Skeletal muscle tissue (tissue), 4 donors: ENCODE results near the gene KMT5C. TPM values are rescaled to one million over a fixed set of nuclear protein-coding genes. Genes with fewer than 3 reads are reported as not detected.
"Not testable (repeated sequence)": the region's sequence is repeated elsewhere in the genome, so short reads cannot be mapped to it uniquely, and the experiment has no call there.

ENCODE experiments used
- H3K27ac ChIP-seq: one replicate; pipeline ENCODE4 v1.7.0; 2013; ENCODE audit warnings: mild to moderate bottlenecking, low read depth, low read length, inconsistent platforms
- H3K27me3 ChIP-seq, 3 donors: one replicate each; pipeline ENCODE4 v1.7.0; 2013; ENCODE audit warnings: low read length in 3 of 3; ENCODE audit not compliant: control insufficient read depth in 3 of 3, insufficient read depth in 3 of 3
- H3K36me3 ChIP-seq, 3 donors: one replicate each; pipeline ENCODE4 v1.7.0; 2013; ENCODE audit warnings: low read length in 3 of 3; ENCODE audit not compliant: control insufficient read depth in 3 of 3, insufficient read depth in 3 of 3
- H3K4me1 ChIP-seq, 3 donors: one replicate each; pipeline ENCODE4 v1.7.0; 2013; ENCODE audit warnings: low read length in 3 of 3, mild to moderate bottlenecking in 3 of 3; ENCODE audit not compliant: control insufficient read depth in 3 of 3, insufficient read depth in 3 of 3
- H3K4me3 ChIP-seq, 3 donors: one replicate each; pipeline ENCODE4 v1.7.0; 2013; ENCODE audit warnings: low read length in 3 of 3
- H3K9ac ChIP-seq, 3 donors: one replicate each; pipeline ENCODE4 v1.7.0; 2013; ENCODE audit warnings: low read length in 3 of 3, mild to moderate bottlenecking in 3 of 3, moderate library complexity in 2 of 3, low read depth in 1 of 3
- H3K9me3 ChIP-seq, 3 donors: one replicate each; pipeline ENCODE4 v1.7.0; 2013; ENCODE audit warnings: low read length in 3 of 3; ENCODE audit not compliant: control insufficient read depth in 3 of 3
- total RNA-seq: library from RNA; depleted of rRNA; stranded (reverse); fragments of >200 nt; gene quantifications from one replicate; pipeline ENCODE4 v1.2.3, GENCODE V29; 2014
- donor health status: Osteomylitis.

Gene KMT5C
- total RNA-seq, 1 donor from 2014 or later: 8.9 TPM

- H3K4me1 ChIP-seq, H3K27ac ChIP-seq, H3K36me3 ChIP-seq, H3K9ac ChIP-seq, H3K4me3 ChIP-seq, H3K9me3 ChIP-seq: not testable (repeated sequence)
- peaks cover 8 to 17% (median 11%) of the 10 kb centered on the region in 3 donors for H3K27me3 ChIP-seq
Measured at GRCh38 chr19:55329791-55330190, 9.9 kb upstream of the KMT5C start.

- Histone ChIP-seq H3K9ac (no peak overlapping the region), H3K4me1 (peaks cover 5 to 7% (median 6%) of the 10 kb centered on the region in 3 donors), H3K9me3 (no peaks in the 10 kb centered on the region), H3K4me3 (no peak overlapping the region), H3K27me3 (peaks cover 8 to 30% (median 19%) of the 10 kb centered on the region in 3 donors), H3K27ac (no peak overlapping the region), H3K36me3 (no peaks in the 10 kb centered on the region)
Measured at GRCh38 chr19:55333870-55334269, 5.8 kb upstream of the KMT5C start.

GRCh38 chr19:55336101-55336500 lies 3.6 kb upstream of the KMT5C start:
- Histone ChIP-seq H3K4me3 (no peak overlapping the region), H3K9ac (no peak overlapping the region), H3K36me3 (no peaks in the 10 kb centered on the region), H3K27ac (no peak overlapping the region), H3K27me3 (peaks cover 8 to 26% (median 19%) of the 10 kb centered on the region in 3 donors), H3K9me3 (no peaks in the 10 kb centered on the region), H3K4me1 (peaks cover 15 to 19% (median 18%) of the 10 kb centered on the region in 3 donors)

- peaks cover 0 to 14% (median 8%) of the 10 kb centered on the region in 3 donors for H3K27me3 ChIP-seq
- H3K9ac ChIP-seq: peak overlapping the region; percentile 88 to 96 (median 91)
- no peaks in the 10 kb centered on the region for H3K9me3 ChIP-seq
- H3K36me3 ChIP-seq: peaks cover 6 to 14% (median 8%) of the 10 kb centered on the region in 3 donors
- H3K4me1 ChIP-seq: peaks cover 20 to 25% (median 23%) of the 10 kb centered on the region in 3 donors
- H3K27ac ChIP-seq: peak overlapping the region; percentile 98
- peak overlapping the region; percentile 74 to 86 (median 86) for H3K4me3 ChIP-seq
Measured at GRCh38 chr19:55339889-55340783, 460 bp downstream of the KMT5C start.

- Histone ChIP-seq H3K36me3 (peaks cover 6 to 14% (median 8%) of the 10 kb centered on the region in 3 donors), H3K9ac (peak overlapping the region; percentile 88 to 96 (median 91)), H3K27ac (no peak overlapping the region), H3K9me3 (no peaks in the 10 kb centered on the region), H3K4me3 (peak overlapping the region; percentile 74 to 86 (median 86)), H3K4me1 (peaks cover 20 to 27% (median 23%) of the 10 kb centered on the region in 3 donors), H3K27me3 (peaks cover 0 to 14% (median 8%) of the 10 kb centered on the region in 3 donors)
Measured at GRCh38 chr19:55340784-55341147, 1.1 kb downstream of the KMT5C start.

- peak overlapping the region; percentile 74 to 86 (median 86) for H3K4me3 ChIP-seq
- peaks cover 6 to 14% (median 8%) of the 10 kb centered on the region in 3 donors for H3K36me3 ChIP-seq
- H3K4me1 ChIP-seq: peaks cover 20 to 30% (median 23%) of the 10 kb centered on the region in 3 donors
- no peaks in the 10 kb centered on the region for H3K9me3 ChIP-seq
- H3K9ac ChIP-seq: peak overlapping the region in 1 of 3 donors; percentile 91
- H3K27ac ChIP-seq: no peak overlapping the region
- H3K27me3 ChIP-seq: peaks cover 0 to 12% (median 6%) of the 10 kb centered on the region in 3 donors
Measured at GRCh38 chr19:55341171-55341588, 1.5 kb downstream of the KMT5C start.

- H3K9ac ChIP-seq: peak overlapping the region in 1 of 3 donors; percentile 41
- H3K36me3 ChIP-seq: peaks cover 6 to 14% (median 8%) of the 10 kb centered on the region in 3 donors
- peaks cover 20 to 30% (median 23%) of the 10 kb centered on the region in 3 donors for H3K4me1 ChIP-seq
- H3K4me3 ChIP-seq: peak overlapping the region in 2 of 3 donors; percentile 19 to 57
- H3K9me3 ChIP-seq: no peaks in the 10 kb centered on the region
- no peak overlapping the region for H3K27ac ChIP-seq
- peaks cover 0 to 6% (median 4%) of the 10 kb centered on the region in 3 donors for H3K27me3 ChIP-seq
Measured at GRCh38 chr19:55341595-55342531, 2.2 kb downstream of the KMT5C start.

GRCh38 chr19:55344444-55344843 lies 4.8 kb downstream of the KMT5C start:
- no peak overlapping the region for H3K9ac ChIP-seq

GRCh38 chr19:55345101-55345817 lies 5.6 kb downstream of the KMT5C start:
- Histone ChIP-seq H3K9ac (no peak overlapping the region), H3K27me3 (peaks cover 0 to 3% (median under 1%) of the 10 kb centered on the region in 3 donors), H3K4me1 (peaks cover 11 to 17% (median 12%) of the 10 kb centered on the region in 3 donors), H3K4me3 (no peak overlapping the region), H3K9me3 (no peaks in the 10 kb centered on the region), H3K36me3 (peaks cover 6 to 14% (median 13%) of the 10 kb centered on the region in 3 donors), H3K27ac (no peak overlapping the region)

More at GRCh38 chr19:55344444-55344843, 4.8 kb downstream of the KMT5C start:
- Histone ChIP-seq H3K27ac (no peak overlapping the region), H3K4me3 (no peak overlapping the region), H3K9me3 (no peaks in the 10 kb centered on the region), H3K36me3 (peaks cover 6 to 14% (median 13%) of the 10 kb centered on the region in 3 donors), H3K4me1 (peaks cover 13 to 20% (median 15%) of the 10 kb centered on the region in 3 donors), H3K27me3 (no peaks in the 10 kb centered on the region)
